GM19099 (cell line): ENCODE results near the gene ARFIP2.

Experiments
- POLR2A ChIP-seq: IDR thresholded peaks from 3 replicates; pipeline ENCODE4 v1.6.1; 2011; ENCODE audit warnings: low read depth; ENCODE audit not compliant: insufficient read length; ENCODE audit errors: extremely low read depth

ARFIP2 gene

GRCh38 chr11:6488821-6489220 is 7.7 kb upstream of the ARFIP2 start:
- TF ChIP-seq POLR2A, result no peak

GRCh38 chr11:6488342-6488741 is 7.2 kb upstream of the ARFIP2 start:
- no peak for TF ChIP-seq POLR2A

GRCh38 chr11:6486938-6487337 is 5.8 kb upstream of the ARFIP2 start:
- no peak for TF ChIP-seq POLR2A

GRCh38 chr11:6486256-6486655 is 5.1 kb upstream of the ARFIP2 start:
- TF ChIP-seq POLR2A, result no peak

GRCh38 chr11:6485661-6486060 is 4.5 kb upstream of the ARFIP2 start:
- TF ChIP-seq POLR2A, result no peak

- no peak for TF ChIP-seq POLR2A
Measured at GRCh38 chr11:6483015-6483414, 1.9 kb upstream of the ARFIP2 start.

- no peak for TF ChIP-seq POLR2A
Measured at GRCh38 chr11:6482441-6482840, 1.3 kb upstream of the ARFIP2 start.

- TF ChIP-seq POLR2A, result no peak
Measured at GRCh38 chr11:6481924-6482275, 769 bp upstream of the ARFIP2 start.

- TF ChIP-seq POLR2A, result no peak
Measured at GRCh38 chr11:6480299-6480914, 724 bp downstream of the ARFIP2 start.

GRCh38 chr11:6476571-6476970 is 4.6 kb downstream of the ARFIP2 start:
- TF ChIP-seq POLR2A, result no peak

- no peak for TF ChIP-seq POLR2A
Measured at GRCh38 chr11:6475936-6476335, 5.2 kb downstream of the ARFIP2 start.

- no peak for TF ChIP-seq POLR2A
Measured at GRCh38 chr11:6474806-6475500, 6.2 kb downstream of the ARFIP2 start.

- TF ChIP-seq POLR2A, result no peak
Measured at GRCh38 chr11:6474413-6474792, 6.7 kb downstream of the ARFIP2 start.

GRCh38 chr11:6473451-6474412 is 7.4 kb downstream of the ARFIP2 start, which contains the start of gene TRIM3:
Gene TRIM3 (minus strand): TSS chr11:6473941. CDS start chr11:6465695, 8,246 bp downstream.
- TF ChIP-seq POLR2A, result peak; percentile 51

GRCh38 chr11:6472934-6473333 is 8.2 kb downstream of the ARFIP2 start:
- no peak for TF ChIP-seq POLR2A
